NCI-H2196 (cell line): ENCODE measurements around the gene LSM7.
"Not testable (repeated sequence)": the region's sequence is repeated elsewhere in the genome, so short reads cannot be mapped to it uniquely, and the experiment has no call there.

ENCODE experiments used
- DNase-seq: peaks from one replicate; lab custom pipeline; 2025; ENCODE audit not compliant: unreplicated experiment; lab: John Stamatoyannopoulos, UW

The LSM7 gene

GRCh38 chr19:2355168-2356035 is 27.0 kb upstream of the LSM7 start:
- DNase-seq: peak; percentile 11

DNA sequence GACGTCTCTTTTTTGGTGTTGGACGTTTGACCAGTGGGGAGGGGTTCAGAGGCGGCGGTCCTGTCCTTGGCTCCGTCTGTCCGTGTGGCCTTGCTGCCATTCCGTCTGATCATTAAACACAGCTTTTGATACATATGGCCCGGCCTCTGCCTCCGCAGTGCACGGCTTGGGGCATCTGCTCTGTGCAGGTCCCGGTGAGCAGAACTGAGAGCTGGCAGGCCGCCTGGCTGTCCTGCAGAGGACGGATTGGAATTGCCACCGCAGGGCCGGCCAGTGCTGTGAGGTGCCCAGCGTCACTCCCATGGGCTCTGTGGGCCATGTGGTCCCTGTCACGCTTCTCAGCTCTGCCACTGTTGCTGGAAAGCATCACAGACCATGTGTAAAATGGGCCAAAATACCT is 26.3 kb upstream of the LSM7 start:
- no peak for DNase-seq

- no peak for DNase-seq
Measured at GRCh38 chr19:2353887-2354592, 25.7 kb upstream of the LSM7 start.

- no peak for DNase-seq
Measured at GRCh38 chr19:2353159-2353886, 24.9 kb upstream of the LSM7 start.

- no peak for DNase-seq
Measured at GRCh38 chr19:2352121-2352520, 23.7 kb upstream of the LSM7 start.

GRCh38 chr19:2351591-2351990 is 23.2 kb upstream of the LSM7 start:
- no peak for DNase-seq

DNA sequence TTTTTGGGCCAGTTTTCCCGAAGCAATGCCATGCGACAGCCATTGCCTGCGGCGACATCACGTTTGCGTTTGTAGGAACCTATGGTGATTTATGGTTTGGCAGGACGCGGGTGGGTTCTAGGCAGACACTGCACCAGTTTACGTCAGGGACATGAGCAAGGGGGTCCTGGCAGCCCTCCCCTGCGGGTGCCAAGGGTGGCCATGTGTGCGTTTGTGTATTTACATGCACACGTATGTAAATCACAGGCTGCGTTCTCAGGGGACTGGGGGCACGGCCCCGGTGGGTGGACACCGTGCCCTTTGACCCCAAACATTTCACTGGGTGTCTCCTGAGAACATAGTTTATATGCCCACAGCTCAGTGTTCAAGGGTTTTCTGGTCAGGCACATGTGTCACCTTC is 22.3 kb upstream of the LSM7 start:
- no peak for DNase-seq

GRCh38 chr19:2349818-2350217 is 21.4 kb upstream of the LSM7 start:
- not testable (repeated sequence) for DNase-seq

DNA sequence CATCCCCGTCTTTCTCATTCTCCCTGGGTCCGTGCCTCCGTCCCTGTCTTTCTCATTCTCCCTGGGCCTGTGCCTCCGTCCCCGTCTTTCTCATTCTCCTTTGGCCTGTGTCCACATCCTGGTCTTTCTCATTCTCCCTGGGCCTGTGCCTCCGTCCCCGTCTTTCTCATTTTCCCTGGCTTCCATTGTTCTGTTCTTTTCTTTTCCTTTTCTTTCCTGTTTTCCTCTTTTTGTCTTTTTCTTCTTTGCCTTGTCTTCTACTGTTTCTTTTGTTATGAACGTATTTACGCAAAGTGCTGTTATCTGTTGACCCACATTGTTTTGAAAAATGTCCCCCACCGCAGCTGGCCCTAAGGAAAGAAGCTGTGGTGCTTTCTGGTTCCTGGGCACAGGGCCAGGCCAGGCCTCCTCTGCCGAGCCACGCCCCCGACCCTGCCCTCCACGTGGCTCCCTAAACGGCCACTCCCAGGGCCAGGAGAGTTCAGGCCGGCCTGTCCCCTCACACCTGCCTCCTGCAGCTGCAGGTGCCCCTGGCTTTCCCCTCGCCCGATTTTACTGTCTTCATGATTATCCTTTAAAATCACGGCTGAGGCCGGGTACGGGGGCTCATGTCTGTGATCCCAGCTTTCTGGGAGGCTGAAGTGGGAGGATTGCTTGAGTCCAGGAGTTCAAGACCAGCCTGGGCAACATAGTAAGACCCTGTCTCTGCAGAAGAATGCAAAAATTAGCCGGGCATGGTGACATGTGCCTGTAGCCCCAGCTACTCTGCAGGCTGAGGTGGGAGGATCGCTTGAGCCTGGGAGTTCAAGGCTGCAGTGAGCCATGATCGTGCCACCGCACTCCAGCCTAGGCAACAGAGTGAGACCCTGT is 17.6 kb upstream of the LSM7 start:
- DNase-seq: peak; percentile 86

DNA sequence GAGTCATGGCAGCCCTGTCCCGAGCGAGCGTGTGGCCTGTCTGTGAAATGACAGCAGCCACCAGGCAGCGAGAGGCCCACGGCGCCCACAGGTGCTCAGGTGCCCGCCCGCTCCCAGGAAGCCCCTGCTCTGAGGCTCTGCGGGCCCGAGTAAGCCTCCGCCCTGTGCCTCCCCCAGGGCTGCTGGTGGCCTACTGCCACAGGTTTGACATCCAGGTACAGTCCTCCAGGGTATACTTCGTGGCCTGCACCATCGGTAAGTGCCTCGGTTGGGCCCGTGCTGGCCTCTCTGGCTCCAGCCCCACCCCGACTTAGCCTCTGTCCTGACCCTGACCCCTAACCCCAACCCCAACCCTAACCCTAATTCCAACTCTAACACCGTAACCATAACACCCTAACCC is 16.7 kb upstream of the LSM7 start:
- no peak for DNase-seq

GRCh38 chr19:2344381-2344870 is 16.0 kb upstream of the LSM7 start:
- no peak for DNase-seq

DNA sequence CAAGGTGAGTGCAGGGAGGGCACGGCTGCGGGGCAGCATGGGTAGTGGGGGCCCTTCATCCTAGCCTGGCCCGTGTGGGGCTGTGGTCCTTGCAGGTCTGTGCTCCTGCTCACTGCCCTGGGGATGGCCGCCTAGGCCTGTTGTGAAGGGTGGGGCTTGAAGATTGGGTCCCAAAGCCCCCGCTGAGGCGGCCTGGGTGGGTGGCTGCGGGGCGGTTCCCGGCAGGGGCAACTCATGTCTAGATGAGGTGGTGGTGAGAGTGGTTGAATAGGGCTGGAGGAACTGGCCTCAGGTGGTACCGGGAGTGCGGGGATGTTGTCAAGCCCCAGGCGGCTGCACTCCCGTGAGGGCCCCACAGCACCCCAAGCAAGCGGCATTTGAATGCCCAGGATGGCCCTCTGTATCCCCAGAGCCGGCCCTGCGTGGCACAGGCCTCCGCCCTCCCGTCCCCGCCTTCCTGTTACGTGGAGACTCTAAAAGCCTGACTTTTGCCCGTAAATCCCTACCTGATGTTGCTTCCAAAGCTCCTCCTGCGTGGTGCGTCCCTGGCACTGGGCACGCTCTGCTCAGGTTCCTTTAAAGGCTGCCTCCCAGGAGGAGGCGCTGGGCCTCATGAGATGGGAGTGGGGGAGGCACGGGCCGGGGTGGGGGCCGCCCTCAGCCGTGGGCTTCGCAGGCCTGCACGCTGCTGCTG is 15.1 kb upstream of the LSM7 start:
- DNase-seq: no peak

DNA sequence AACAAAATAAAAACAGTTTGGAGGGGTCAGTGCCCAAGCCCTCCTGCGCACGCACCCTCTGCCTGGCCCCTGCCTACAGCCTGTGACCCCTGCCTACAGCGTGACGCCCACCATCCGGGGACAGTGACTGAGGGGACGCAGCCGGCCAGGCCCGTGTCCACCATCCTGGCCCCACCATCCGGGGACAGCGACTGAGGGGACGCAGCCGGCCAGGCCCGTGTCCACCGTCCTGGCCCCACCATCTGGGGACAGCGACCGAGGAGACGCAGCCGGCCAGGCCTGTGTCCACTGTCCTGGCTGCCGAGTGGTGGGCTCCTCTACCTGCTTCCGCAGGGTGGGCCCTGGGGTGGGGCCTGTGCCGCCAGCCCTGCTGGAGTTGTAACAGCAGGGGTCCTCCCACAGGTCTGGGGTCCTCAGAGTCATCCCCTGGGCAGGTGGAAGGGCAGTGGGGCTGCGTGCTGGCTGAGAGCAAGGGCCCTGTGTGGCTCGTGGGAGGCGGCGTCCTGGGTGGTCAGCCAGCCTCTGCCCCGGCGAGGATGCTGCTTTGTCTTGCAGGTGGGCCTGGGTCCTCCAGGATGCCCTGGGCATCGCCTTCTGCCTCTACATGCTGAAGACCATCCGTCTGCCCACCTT is 14.4 kb upstream of the LSM7 start:
- no peak for DNase-seq

DNA sequence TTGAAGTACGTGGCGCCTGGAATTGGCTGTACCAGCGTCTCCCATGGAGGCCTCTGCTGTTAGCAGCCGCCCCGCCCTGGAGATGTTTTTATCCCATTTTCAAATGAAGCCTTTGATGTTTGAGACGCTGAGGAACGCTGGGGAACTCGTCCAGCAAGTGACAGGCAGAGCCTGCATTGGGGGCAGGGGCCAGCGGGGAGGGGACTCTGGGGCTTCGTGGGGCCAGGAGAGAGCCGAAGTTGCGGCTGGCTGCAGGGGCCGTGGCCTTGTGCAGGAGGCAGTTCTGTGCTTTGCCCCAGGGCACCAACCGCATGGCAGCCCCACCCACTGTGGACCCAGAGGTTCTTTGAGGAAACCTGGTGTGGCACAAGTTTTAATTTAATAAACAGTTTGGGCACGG is 13.6 kb upstream of the LSM7 start:
- DNase-seq: no peak

DNA sequence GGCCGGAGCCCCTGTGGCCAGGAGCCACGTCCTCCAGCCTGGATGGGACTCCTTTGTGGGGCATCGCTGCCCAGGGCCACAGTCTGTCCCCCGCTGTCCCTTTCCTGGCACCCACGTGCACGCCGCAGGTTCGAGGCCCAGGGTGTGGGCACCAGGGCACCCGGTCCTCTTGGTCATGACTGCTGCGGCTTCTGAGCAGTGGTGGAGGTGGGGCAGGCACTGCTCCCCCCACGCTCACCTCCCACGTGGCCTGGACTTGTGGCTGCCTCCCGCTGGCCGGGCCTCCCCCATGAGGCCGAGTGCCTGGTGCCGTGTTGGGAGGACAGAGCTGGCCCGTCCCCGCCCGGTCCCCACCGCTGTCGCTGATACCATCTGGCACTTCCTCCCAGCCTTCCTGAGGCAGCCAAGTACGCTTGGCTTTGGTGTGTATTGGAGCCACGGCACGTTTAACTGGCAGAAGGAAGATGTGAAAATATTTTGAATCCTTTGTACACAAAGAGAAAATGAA is 12.9 kb upstream of the LSM7 start:
- DNase-seq: no peak

DNA sequence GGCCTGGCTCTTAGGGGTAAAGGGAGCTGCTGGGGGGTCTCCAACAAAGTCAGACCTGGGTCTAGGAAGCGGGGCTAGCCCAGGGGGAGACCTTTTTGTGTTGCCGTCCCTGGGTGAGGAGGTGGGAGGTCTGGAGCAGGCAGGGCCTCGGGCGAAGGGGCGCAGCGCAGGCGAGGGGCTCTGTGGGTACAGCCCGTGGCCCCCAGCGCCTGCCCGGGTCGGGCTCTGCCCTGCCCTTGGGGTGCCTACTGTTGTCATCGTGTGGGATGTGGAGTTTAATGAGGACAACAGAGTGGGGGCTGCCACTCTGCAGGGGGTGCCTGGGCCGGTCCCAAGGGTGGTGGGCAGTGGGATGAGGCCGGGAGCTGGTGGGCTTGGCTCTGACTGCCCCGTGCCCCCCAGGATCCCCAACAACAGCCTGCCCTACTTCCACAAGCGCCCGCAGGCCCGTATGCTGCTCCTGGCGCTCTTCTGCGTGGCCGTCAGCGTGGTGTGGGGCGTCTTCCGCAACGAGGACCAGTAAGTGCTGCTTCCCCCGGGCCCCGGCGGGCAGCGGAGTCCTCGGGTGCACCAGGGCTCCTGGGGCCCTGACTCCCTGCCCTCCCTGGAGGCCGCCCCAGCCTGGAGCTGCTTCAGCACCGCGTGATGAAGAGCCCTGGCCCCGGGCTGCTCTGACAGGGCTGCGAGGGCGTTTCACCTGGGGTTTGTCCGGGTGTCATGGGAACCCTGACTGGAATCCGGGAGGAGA is 12.3 kb upstream of the LSM7 start:
- no peak for DNase-seq

DNA sequence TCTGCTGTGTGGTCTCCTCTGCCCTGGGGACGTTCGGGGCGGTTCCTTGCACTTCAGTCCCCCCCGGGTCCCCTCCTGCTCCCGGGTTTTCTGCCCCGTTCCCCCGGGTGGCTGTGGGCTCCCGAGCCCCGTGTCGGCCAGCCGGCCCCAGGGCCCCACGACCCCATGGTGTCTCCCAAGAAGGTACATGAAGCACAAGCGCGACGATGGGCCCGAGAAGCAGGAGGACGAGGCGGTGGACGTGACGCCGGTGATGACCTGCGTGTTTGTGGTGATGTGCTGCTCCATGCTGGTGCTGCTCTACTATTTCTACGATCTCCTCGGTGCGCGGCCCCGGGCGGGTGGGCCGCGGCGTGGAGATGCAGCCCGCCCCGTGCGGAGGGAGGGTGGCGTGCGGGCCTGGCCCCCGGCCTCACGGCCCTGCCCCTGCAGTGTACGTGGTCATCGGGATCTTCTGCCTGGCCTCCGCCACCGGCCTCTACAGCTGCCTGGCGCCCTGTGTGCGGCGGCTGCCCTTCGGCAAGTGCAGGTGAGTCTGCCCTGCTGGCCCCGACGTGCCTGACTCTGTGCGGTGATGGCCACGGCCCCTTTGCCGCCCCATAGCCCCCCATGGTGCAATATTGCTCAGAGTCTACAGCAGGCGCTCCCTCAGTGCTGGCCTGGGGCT is 11.4 kb upstream of the LSM7 start:
- DNase-seq: no peak
